ENCODE results near the gene ERBB4.

The ERBB4 gene

GRCh38 chr2:211479536-211480150 lies 1059.0 kb downstream of the ERBB4 start:
- no peak for ATAC-seq
- no peak for TF ChIP-seq BACH2 (CRISPR knock-in tag; IDR thresholded peaks at IDR 0.05; ENCODE audit: borderline replicate concordance)
- TF ChIP-seq, protein P1, sequence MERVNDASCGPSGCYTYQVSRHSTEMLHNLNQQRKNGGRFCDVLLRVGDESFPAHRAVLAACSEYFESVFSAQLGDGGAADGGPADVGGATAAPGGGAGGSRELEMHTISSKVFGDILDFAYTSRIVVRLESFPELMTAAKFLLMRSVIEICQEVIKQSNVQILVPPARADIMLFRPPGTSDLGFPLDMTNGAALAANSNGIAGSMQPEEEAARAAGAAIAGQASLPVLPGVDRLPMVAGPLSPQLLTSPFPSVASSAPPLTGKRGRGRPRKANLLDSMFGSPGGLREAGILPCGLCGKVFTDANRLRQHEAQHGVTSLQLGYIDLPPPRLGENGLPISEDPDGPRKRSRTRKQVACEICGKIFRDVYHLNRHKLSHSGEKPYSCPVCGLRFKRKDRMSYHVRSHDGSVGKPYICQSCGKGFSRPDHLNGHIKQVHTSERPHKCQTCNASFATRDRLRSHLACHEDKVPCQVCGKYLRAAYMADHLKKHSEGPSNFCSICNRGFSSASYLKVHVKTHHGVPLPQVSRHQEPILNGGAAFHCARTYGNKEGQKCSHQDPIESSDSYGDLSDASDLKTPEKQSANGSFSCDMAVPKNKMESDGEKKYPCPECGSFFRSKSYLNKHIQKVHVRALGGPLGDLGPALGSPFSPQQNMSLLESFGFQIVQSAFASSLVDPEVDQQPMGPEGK (CRISPR knock-in tag; IDR thresholded peaks at IDR 0.05; ENCODE audit: borderline replicate concordance), result no peak
- TF ChIP-seq ZFP3 (CRISPR knock-in tag; IDR thresholded peaks at IDR 0.05), result no peak
- no peak for TF ChIP-seq TSHZ2 (CRISPR knock-in tag; IDR thresholded peaks at IDR 0.05)
- no peak for TF ChIP-seq ZNF8 (CRISPR knock-in tag; IDR thresholded peaks at IDR 0.05)
- TF ChIP-seq ISL1 (CRISPR knock-in tag; IDR thresholded peaks at IDR 0.05), result no peak
- no peak for TF ChIP-seq ARNTL (CRISPR knock-in tag; IDR thresholded peaks at IDR 0.05; ENCODE audit: borderline replicate concordance, low read depth)
- TF ChIP-seq OSR1 (CRISPR knock-in tag; IDR thresholded peaks at IDR 0.05), result no peak
- no peak for TF ChIP-seq ZC3H10 (CRISPR knock-in tag; IDR thresholded peaks at IDR 0.05)
- TF ChIP-seq GLIS3 (CRISPR knock-in tag; IDR thresholded peaks at IDR 0.05), result no peak

GRCh38 chr2:211477537-211478275 lies 1060.9 kb downstream of the ERBB4 start:
- TF ChIP-seq, protein P2, sequence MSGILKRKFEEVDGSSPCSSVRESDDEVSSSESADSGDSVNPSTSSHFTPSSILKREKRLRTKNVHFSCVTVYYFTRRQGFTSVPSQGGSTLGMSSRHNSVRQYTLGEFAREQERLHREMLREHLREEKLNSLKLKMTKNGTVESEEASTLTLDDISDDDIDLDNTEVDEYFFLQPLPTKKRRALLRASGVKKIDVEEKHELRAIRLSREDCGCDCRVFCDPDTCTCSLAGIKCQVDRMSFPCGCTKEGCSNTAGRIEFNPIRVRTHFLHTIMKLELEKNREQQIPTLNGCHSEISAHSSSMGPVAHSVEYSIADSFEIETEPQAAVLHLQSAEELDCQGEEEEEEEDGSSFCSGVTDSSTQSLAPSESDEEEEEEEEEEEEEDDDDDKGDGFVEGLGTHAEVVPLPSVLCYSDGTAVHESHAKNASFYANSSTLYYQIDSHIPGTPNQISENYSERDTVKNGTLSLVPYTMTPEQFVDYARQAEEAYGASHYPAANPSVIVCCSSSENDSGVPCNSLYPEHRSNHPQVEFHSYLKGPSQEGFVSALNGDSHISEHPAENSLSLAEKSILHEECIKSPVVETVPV (CRISPR knock-in tag; IDR thresholded peaks at IDR 0.05), result no peak
- TF ChIP-seq TCF4 (CRISPR knock-in tag; IDR thresholded peaks at IDR 0.05; ENCODE audit: borderline replicate concordance) (no peak), OSR1 (CRISPR knock-in tag; IDR thresholded peaks at IDR 0.05) (no peak), ARNTL (CRISPR knock-in tag; IDR thresholded peaks at IDR 0.05; ENCODE audit: borderline replicate concordance, low read depth) (no peak), CSDC2 (CRISPR knock-in tag; IDR thresholded peaks at IDR 0.05) (no peak), TOX (CRISPR knock-in tag; IDR thresholded peaks at IDR 0.05; ENCODE audit: borderline replicate concordance) (no peak), ZFP3 (CRISPR knock-in tag; IDR thresholded peaks at IDR 0.05) (no peak), TSHZ2 (CRISPR knock-in tag; IDR thresholded peaks at IDR 0.05) (no peak), RARB (CRISPR knock-in tag; IDR thresholded peaks at IDR 0.05) (no peak)
- TF ChIP-seq, protein P1 (CRISPR knock-in tag; IDR thresholded peaks at IDR 0.05; ENCODE audit: borderline replicate concordance), result no peak
- ATAC-seq, result no peak

GRCh38 chr2:211473116-211473515 lies 1065.5 kb downstream of the ERBB4 start:
- ATAC-seq, result no peak
- no peak for TF ChIP-seq ZNF8 (CRISPR knock-in tag; IDR thresholded peaks at IDR 0.05)
- TF ChIP-seq OSR1 (CRISPR knock-in tag; IDR thresholded peaks at IDR 0.05), result no peak
- TF ChIP-seq CSDC2 (CRISPR knock-in tag; IDR thresholded peaks at IDR 0.05), result no peak
- no peak for TF ChIP-seq PPARA (CRISPR knock-in tag; IDR thresholded peaks at IDR 0.05; ENCODE audit: borderline replicate concordance)
- TF ChIP-seq BACH2 (CRISPR knock-in tag; IDR thresholded peaks at IDR 0.05; ENCODE audit: borderline replicate concordance), result no peak
- TF ChIP-seq POU6F1 (CRISPR knock-in tag; IDR thresholded peaks at IDR 0.05; ENCODE audit: borderline replicate concordance, low read depth), result no peak
- TF ChIP-seq RARB (CRISPR knock-in tag; IDR thresholded peaks at IDR 0.05), result no peak
- TF ChIP-seq, protein P2 (CRISPR knock-in tag; IDR thresholded peaks at IDR 0.05), result no peak
- TF ChIP-seq ZNF565 (CRISPR knock-in tag; conservative IDR thresholded peaks at IDR 0.05; ENCODE audit: low read depth), result no peak
- no peak for TF ChIP-seq TOX (CRISPR knock-in tag; IDR thresholded peaks at IDR 0.05; ENCODE audit: borderline replicate concordance)
- TF ChIP-seq GLIS3 (CRISPR knock-in tag; IDR thresholded peaks at IDR 0.05), result no peak

Measured in SK-N-SH treated with all-trans-retinoic acid at 6 μM for 48 hours (cell line).